NCI-H2107 treated with DMSO at 0.1 percent for 48 hours (cell line): ENCODE data around the gene PPP1R1A.

Experiments used
- DNase-seq: peaks from one replicate; lab custom pipeline; 2025; ENCODE audit not compliant: unreplicated experiment; lab: John Stamatoyannopoulos, UW

PPP1R1A gene

GRCh38 chr12:54588110-54588889 is at the start of gene PPP1R1A:
Gene PPP1R1A (minus strand): TSS chr12:54588659. CDS start chr12:54588488, 171 bp downstream.
- no peak for DNase-seq

- DNase-seq = no peak
Observed at GRCh38 chr12:54634795-54635194, 46.3 kb upstream of the PPP1R1A start, which contains the start of gene LACRT. Gene LACRT (minus strand): TSS chr12:54634895. CDS start chr12:54634841, 54 bp downstream.

GRCh38 chr12:54631988-54632728 is 43.7 kb upstream of the PPP1R1A start:
- no peak for DNase-seq

GRCh38 chr12:54631551-54631950 is 43.1 kb upstream of the PPP1R1A start:
- no peak for DNase-seq

- DNase-seq = no peak
Observed at GRCh38 chr12:54629925-54630324, 41.5 kb upstream of the PPP1R1A start.

- DNase-seq = no peak
Observed at GRCh38 chr12:54628186-54628846, 39.9 kb upstream of the PPP1R1A start.

- no peak for DNase-seq
Observed at GRCh38 chr12:54627304-54627703, 38.8 kb upstream of the PPP1R1A start.

GRCh38 chr12:54625598-54625997 is 37.1 kb upstream of the PPP1R1A start:
- DNase-seq = no peak

- DNase-seq = no peak
Observed at GRCh38 chr12:54624315-54625279, 36.1 kb upstream of the PPP1R1A start.

- DNase-seq = no peak
Observed at GRCh38 chr12:54622463-54623183, 34.2 kb upstream of the PPP1R1A start.

- DNase-seq = no peak
Observed at GRCh38 chr12:54616933-54617680, 28.6 kb upstream of the PPP1R1A start.

- DNase-seq = no peak
Observed at GRCh38 chr12:54612225-54612750, 23.8 kb upstream of the PPP1R1A start.

- DNase-seq = no peak
Observed at GRCh38 chr12:54611715-54612149, 23.3 kb upstream of the PPP1R1A start.

GRCh38 chr12:54608769-54609168 is 20.3 kb upstream of the PPP1R1A start:
- no peak for DNase-seq

- no peak for DNase-seq
Observed at GRCh38 chr12:54608156-54608555, 19.7 kb upstream of the PPP1R1A start.

- DNase-seq = no peak
Observed at GRCh38 chr12:54606556-54606955, 18.1 kb upstream of the PPP1R1A start.

- no peak for DNase-seq
Observed at GRCh38 chr12:54605138-54605970, 16.9 kb upstream of the PPP1R1A start.

- no peak for DNase-seq
Observed at GRCh38 chr12:54604436-54604835, 16.0 kb upstream of the PPP1R1A start.
